Measurements from ENCODE around the gene ETV2.

Gene ETV2

DNA sequence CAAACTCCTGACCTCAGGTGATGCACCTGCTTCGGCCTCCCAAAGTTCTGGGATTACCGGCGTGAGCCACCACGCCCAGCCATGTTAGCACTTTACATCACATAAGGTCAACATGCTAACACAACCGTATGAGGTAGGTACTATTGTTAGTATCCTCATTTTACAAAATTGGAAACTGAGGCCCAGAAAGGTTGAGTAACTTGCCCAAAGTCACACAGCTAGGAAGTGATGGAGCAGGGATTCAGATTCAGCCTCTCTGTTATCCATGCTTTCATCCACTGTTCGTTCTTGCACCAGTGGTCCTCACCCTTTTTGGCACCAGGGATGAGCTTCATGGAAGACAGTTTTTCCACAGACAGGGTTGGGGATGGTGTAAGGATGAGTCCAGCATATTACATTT, 15.2 kb downstream of the ETV2 start:
- Histone ChIP-seq H4K20me1 (ENCODE audit: control insufficient read depth, insufficient read depth, low read depth, low read length) (no peaks in the 10 kb centered on the region), H3K79me2 (ENCODE audit: control insufficient read depth, low read length) (peaks cover under 1% of the 10 kb centered on the region; the same call in 1 of the 2 replicates), H3F3A (ENCODE audit: control insufficient read depth, insufficient read depth) (no peaks in the 10 kb centered on the region), H3K36me3 (ENCODE audit: control insufficient read depth, low read length) (peaks cover 45% of the 10 kb centered on the region), H3K27ac (ENCODE audit: low read depth, low read length) (no peak overlapping the region), H3K4me2 (ENCODE audit: low read length) (no peak overlapping the region), H3K4me3 (ENCODE audit: low read length) (no peak overlapping the region), H3K27me3 (ENCODE audit: control insufficient read depth, low read length) (no peaks in the 10 kb centered on the region), H3K9me3 (ENCODE audit: control insufficient read depth, insufficient read depth, low read length) (no peaks in the 10 kb centered on the region), H3K4me1 (ENCODE audit: control insufficient read depth, low read length) (no peaks in the 10 kb centered on the region), H3K9me2 (replicated peaks; ENCODE audit: control insufficient read depth, low read length) (no peaks in the 10 kb centered on the region)
- TF ChIP-seq EZH2phosphoT487 (IDR thresholded peaks at IDR 0.05; ENCODE audit: borderline replicate concordance, low read length) (no peak), CTCF (IDR thresholded peaks at IDR 0.05; ENCODE audit: low read depth, low read length, poor library complexity, severe bottlenecking) (no peak)

DNA sequence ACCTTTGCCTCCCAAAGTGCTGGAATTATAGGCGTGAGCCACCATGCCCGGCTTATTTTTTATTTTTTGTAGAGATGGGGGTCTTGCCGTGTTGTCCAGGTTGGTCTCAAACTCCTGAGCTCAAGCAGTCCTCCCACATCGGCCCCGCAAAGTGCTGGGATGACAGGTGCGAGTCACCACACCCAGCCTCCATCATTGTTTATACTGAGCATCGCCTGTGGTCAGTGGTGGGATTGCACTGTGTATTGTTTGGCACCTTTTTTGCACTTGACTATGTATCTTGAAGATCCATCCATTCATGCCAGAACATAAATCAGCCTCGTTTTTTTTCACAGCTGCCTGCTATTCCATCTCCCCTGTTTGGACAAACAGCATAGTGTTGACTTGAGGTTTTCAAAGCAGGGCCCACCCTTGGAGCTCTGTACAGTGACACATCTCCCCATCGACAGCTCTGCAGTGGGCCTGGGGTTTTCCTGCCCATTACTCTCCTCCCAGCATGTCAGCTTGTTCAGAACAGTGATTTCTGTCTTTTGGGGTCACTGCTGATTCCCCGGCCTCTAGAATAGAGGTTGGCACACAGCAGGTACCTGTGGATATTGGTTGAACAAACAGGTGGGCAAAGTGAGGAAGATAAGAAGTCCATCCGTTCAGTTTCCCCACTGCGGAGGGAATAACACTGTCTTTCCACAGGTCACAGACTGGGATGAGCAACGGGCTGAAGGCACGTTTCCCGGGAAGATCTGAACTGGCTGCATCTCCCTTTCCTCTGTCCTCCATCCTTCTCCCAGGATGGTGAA, 16.6 kb downstream of the ETV2 start:
- Histone ChIP-seq H3K79me2 (ENCODE audit: control insufficient read depth, low read length) (no peaks in the 10 kb centered on the region), H4K20me1 (ENCODE audit: control insufficient read depth, insufficient read depth, low read depth, low read length) (no peaks in the 10 kb centered on the region), H3K4me2 (ENCODE audit: low read length) (no peak overlapping the region), H3K4me1 (ENCODE audit: control insufficient read depth, low read length) (no peaks in the 10 kb centered on the region), H3K27ac (ENCODE audit: low read depth, low read length) (no peak overlapping the region), H3K36me3 (ENCODE audit: control insufficient read depth, low read length) (peaks cover 41% of the 10 kb centered on the region), H3K4me3 (ENCODE audit: low read length) (no peak overlapping the region), H3K9me3 (ENCODE audit: control insufficient read depth, insufficient read depth, low read length) (no peaks in the 10 kb centered on the region), H3K9me2 (replicated peaks; ENCODE audit: control insufficient read depth, low read length) (no peaks in the 10 kb centered on the region), H3F3A (ENCODE audit: control insufficient read depth, insufficient read depth) (no peaks in the 10 kb centered on the region), H3K27me3 (ENCODE audit: control insufficient read depth, low read length) (no peaks in the 10 kb centered on the region)
- no peak for TF ChIP-seq EZH2phosphoT487 (IDR thresholded peaks at IDR 0.05; ENCODE audit: borderline replicate concordance, low read length)
- no peak for TF ChIP-seq CTCF (IDR thresholded peaks at IDR 0.05; ENCODE audit: low read depth, low read length, poor library complexity, severe bottlenecking)

DNA sequence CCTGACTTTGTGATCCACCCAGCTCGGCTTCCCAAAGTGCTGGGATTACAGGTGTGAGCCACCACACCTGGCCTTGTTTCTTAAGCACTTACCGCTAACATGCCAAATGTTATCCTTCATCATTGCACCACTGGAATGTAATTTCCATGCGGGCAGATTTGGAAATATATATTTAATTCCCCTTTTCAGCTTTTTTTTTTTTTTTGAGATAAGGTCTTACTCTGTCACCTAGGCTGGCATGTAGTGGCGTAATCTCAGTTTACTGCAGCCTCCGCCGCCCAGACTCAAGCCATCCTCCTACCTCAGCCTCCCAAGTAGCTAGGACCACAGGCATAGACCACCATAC, 20.4 kb downstream of the ETV2 start:
- H3K27ac ChIP-seq (ENCODE audit: low read depth, low read length) = no peak overlapping the region
- no peak overlapping the region for H3K4me2 ChIP-seq (ENCODE audit: low read length)
- TF ChIP-seq EZH2phosphoT487 (IDR thresholded peaks at IDR 0.05; ENCODE audit: borderline replicate concordance, low read length) (no peak), CTCF (IDR thresholded peaks at IDR 0.05; ENCODE audit: low read depth, low read length, poor library complexity, severe bottlenecking) (no peak)
- no peaks in the 10 kb centered on the region for H3K4me1 ChIP-seq (ENCODE audit: control insufficient read depth, low read length)
- H4K20me1 ChIP-seq (ENCODE audit: control insufficient read depth, insufficient read depth, low read depth, low read length) = no peaks in the 10 kb centered on the region
- no peak overlapping the region for H3K4me3 ChIP-seq (ENCODE audit: low read length)
- peaks cover 14% of the 10 kb centered on the region for H3K36me3 ChIP-seq (ENCODE audit: control insufficient read depth, low read length)
- H3F3A ChIP-seq (ENCODE audit: control insufficient read depth, insufficient read depth) = no peaks in the 10 kb centered on the region
- no peaks in the 10 kb centered on the region for H3K79me2 ChIP-seq (ENCODE audit: control insufficient read depth, low read length)
- no peaks in the 10 kb centered on the region for H3K9me3 ChIP-seq (ENCODE audit: control insufficient read depth, insufficient read depth, low read length)
- H3K27me3 ChIP-seq (ENCODE audit: control insufficient read depth, low read length) = no peaks in the 10 kb centered on the region
- no peaks in the 10 kb centered on the region for H3K9me2 ChIP-seq (replicated peaks; ENCODE audit: control insufficient read depth, low read length)
